ENCODE data around the gene PRICKLE1. TPM values are rescaled to one million over a fixed set of nuclear protein-coding genes. Genes with fewer than 3 reads are reported as not detected.

PRICKLE1 gene
- total and polyA plus RNA-seq, 9 of the 15 experiments (the other 6 are each of a cell fraction or from before 2014, with no cell fraction given), result 0.22 to 0.85 (median 0.31) TPM

GRCh38 chr12:42426746-42427145, 162.8 kb downstream of the PRICKLE1 start (continued):
- TF ChIP-seq NFE2L1 (tag; IDR thresholded peaks at IDR 0.05; ENCODE audit: borderline replicate concordance, low read depth) (peak; percentile 11; the same call in 1 of the 2 replicates), PKNOX1 (IDR thresholded peaks at IDR 0.05) (0 out of 2 replicates have a peak, but pooled peaks have one; percentile 5), SLC30A9 (CRISPR knock-in tag; IDR thresholded peaks at IDR 0.05) (no peak), TAF1 (IDR thresholded peaks at IDR 0.05; ENCODE audit: control insufficient read depth, extremely low read depth, insufficient read depth, low read length, severe bottlenecking) (peak; percentile 22), RFX1 (IDR thresholded peaks at IDR 0.05) (no peak), DPF2 (IDR thresholded peaks at IDR 0.05) (peak; percentile 82), ATF3 (IDR thresholded peaks at IDR 0.05) (peak; percentile 66), ATF3 (CRISPR knock-in tag; conservative IDR thresholded peaks at IDR 0.05) (no peak), TEAD4 (IDR thresholded peaks at IDR 0.05; ENCODE audit: low read length) (peak; percentile 42), TEAD4 (CRISPR knock-in tag; IDR thresholded peaks at IDR 0.05; ENCODE audit: borderline replicate concordance) (no peak), ARID1B (IDR thresholded peaks at IDR 0.05) (peak; percentile 48), KAT7 (CRISPR knock-in tag; IDR thresholded peaks at IDR 0.05; ENCODE audit: borderline replicate concordance) (no peak), NRF1 (conservative IDR thresholded peaks at IDR 0.05 in 1 of 2, IDR thresholded peaks at IDR 0.05 in 1 of 2) (peak in 1 of 2 experiments; percentile 24; a peak in 1 of 4 replicates), MGA (IDR thresholded peaks at IDR 0.05) (peak; percentile 39; the same call in 1 of the 2 replicates), GATAD2A (IDR thresholded peaks at IDR 0.05) (0 out of 2 replicates have a peak, but pooled peaks have one; percentile 40), SMARCA4 (IDR thresholded peaks at IDR 0.05) (peak; percentile 79), RBM15 (IDR thresholded peaks at IDR 0.05; ENCODE audit: insufficient read depth, low read length) (no peak)
